Ascending aorta (tissue), 2 donors: Measurements from ENCODE around the gene ACBD7. TPM values are rescaled to one million over a fixed set of nuclear protein-coding genes. Genes with fewer than 3 reads are reported as not detected.

Experiments used
- DNase-seq, 2 donors: peaks; one replicate each; pipeline ENCODE4 v3.0.0-alpha.2; 2019; ENCODE audit warnings: low spot score in 2 of 2
- H3K27ac ChIP-seq, 2 donors: fragments of 200-600 bp; sonication (generic); one replicate each; pipeline ENCODE4 v1.5.1; 2016 to 2017; ENCODE audit warnings: mild to moderate bottlenecking in 1 of 2
- H3K27me3 ChIP-seq: fragments of 200-600 bp; sonication (generic); one replicate; pipeline ENCODE4 v1.5.1; 2017
- H3K36me3 ChIP-seq, 2 donors: fragments of 200-600 bp; sonication (generic); one replicate each; pipeline ENCODE4 v1.5.1; 2016
- H3K4me1 ChIP-seq, 2 donors: fragments of 200-600 bp; sonication (generic); one replicate each; pipeline ENCODE4 v1.5.1; 2016 to 2017; ENCODE audit warnings: mild to moderate bottlenecking in 1 of 2
- H3K4me3 ChIP-seq, 2 donors: fragments of 200-600 bp; sonication (generic); one replicate each; pipeline ENCODE4 v1.5.1; 2016 to 2017; ENCODE audit warnings: mild to moderate bottlenecking in 1 of 2
- H3K9me3 ChIP-seq, 2 donors: fragments of 200-600 bp; sonication (generic); one replicate each; pipeline ENCODE4 v1.5.1; 2016
- intact Hi-C: fragments of 100-400 bp; cut with DNase I; formaldehyde crosslinking; loops from one replicate; pipeline ENCODE4 v1.15.1; 2023
- total RNA-seq: library from RNA; depleted of rRNA; stranded (reverse); fragments of >200 nt; gene quantifications from one replicate; pipeline ENCODE4 v1.1.0, GENCODE V29; 2016
- TF ChIP-seq, protein P1 (sequence below), 3 experiments: fragments of 200-600 bp in 2 of 3; fragments of 450-650 bp in 1 of 3; sonication (generic) in 2 of 3; IDR thresholded peaks; one replicate each; pipeline ENCODE4 v1.5.1; 2016 to 2019; ENCODE audit warnings: antibody characterized with exemption in 3 of 3, mild to moderate bottlenecking in 1 of 3, moderate library complexity in 1 of 3

The ACBD7 gene
- total RNA-seq, 1 donor from 2014 or later: not detected

- Histone ChIP-seq H3K27ac (no peak overlapping the region), H3K4me3 (no peak overlapping the region), H3K36me3 (no peaks in the 10 kb centered on the region), H3K4me1 (peaks cover 0 to 5% of the 10 kb centered on the region in 2 donors), H3K9me3 (no peaks in the 10 kb centered on the region), H3K27me3 (no peaks in the 10 kb centered on the region)
- TF ChIP-seq, protein P1, sequence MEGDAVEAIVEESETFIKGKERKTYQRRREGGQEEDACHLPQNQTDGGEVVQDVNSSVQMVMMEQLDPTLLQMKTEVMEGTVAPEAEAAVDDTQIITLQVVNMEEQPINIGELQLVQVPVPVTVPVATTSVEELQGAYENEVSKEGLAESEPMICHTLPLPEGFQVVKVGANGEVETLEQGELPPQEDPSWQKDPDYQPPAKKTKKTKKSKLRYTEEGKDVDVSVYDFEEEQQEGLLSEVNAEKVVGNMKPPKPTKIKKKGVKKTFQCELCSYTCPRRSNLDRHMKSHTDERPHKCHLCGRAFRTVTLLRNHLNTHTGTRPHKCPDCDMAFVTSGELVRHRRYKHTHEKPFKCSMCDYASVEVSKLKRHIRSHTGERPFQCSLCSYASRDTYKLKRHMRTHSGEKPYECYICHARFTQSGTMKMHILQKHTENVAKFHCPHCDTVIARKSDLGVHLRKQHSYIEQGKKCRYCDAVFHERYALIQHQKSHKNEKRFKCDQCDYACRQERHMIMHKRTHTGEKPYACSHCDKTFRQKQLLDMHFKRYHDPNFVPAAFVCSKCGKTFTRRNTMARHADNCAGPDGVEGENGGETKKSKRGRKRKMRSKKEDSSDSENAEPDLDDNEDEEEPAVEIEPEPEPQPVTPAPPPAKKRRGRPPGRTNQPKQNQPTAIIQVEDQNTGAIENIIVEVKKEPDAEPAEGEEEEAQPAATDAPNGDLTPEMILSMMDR (IDR thresholded peaks at IDR 0.05): no peak
- DNase-seq: no peak
- intact Hi-C loops: no loop called here
Observed at GRCh38 chr10:15045380-15045779, 43.2 kb downstream of the ACBD7 start.

DNA sequence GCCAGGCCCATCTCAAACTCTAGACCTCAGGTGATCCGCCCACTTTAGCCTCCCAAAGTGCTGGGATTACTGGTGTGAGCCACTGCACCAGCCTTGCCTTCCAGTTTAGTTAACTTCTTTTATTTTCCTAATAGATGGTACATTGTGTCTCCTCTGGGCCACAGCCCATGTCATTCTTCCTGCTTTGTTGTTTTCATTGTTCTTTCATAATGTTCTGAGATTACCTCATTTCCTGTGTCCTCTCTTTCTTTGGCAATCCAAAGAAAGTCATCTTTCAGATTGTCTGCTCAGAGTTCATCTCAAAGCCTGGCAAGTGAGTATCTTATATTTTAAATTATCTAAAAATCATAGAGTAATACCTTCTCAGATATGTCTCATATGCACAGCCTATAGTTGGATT, 44.9 kb downstream of the ACBD7 start, which contains the start of gene OLAH:
TSS of gene OLAH (plus strand) at position 270 of the 400 bp plus-strand sequence. CDS start 3,346 bp downstream, outside the sequence.
- DNase-seq: no peak
- no peaks in the 10 kb centered on the region for H3K36me3 ChIP-seq
- no peak within 1 kb of the TSS for H3K27ac ChIP-seq
- peaks cover 0 to 5% of the 10 kb centered on the region in 2 donors for H3K4me1 ChIP-seq
- no peaks in the 10 kb centered on the region for H3K27me3 ChIP-seq
- no peaks in the 10 kb centered on the region for H3K9me3 ChIP-seq
- no peak within 1 kb of the TSS for H3K4me3 ChIP-seq
- intact Hi-C loops: no loop called here
- TF ChIP-seq, protein P1 (IDR thresholded peaks at IDR 0.05): no peak

DNA sequence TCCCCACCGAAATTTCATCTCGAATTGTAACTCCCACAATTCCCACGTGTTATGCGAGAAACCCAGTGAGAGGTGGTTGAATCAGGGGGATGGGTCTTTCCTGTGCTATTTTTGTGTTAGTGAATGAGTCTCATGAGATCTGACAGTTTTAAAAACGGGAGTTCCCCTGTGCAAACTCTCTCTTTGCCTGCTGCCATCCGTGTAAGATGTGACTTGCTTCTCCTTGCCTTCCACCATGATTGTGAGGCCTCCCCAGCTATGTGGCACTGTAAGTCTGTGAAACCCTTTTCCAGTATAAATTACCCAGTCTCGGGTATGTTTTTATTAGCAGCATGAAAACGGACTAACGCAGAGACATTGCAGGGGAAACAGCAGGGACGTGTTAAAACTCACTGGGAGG, 50.2 kb downstream of the ACBD7 start:
- intact Hi-C loops: no loop called here
- TF ChIP-seq, protein P1 (IDR thresholded peaks at IDR 0.05): no peak
- Histone ChIP-seq H3K36me3 (no peaks in the 10 kb centered on the region), H3K4me1 (no peaks in the 10 kb centered on the region), H3K27ac (no peak overlapping the region), H3K9me3 (no peaks in the 10 kb centered on the region), H3K4me3 (no peak overlapping the region), H3K27me3 (no peaks in the 10 kb centered on the region)
- DNase-seq: no peak

DNA sequence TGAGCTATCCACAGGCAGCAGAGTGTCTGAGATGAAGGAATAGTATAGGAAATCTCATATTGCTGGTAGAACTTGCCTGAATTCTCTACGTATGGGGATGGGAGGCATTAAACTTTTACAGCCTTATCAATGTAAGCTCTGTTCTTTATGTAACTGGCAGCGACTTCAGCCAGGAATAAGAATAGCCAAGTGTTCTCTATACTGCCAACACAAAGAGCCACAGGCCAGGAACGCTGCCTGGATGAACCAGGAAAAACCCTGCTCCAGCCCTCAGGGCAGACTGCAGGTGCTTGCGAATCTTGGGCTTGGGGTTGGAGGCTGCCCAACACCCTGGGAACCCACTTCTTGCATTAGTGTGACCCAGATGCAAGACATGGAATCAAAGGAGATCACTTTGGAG, 50.9 kb downstream of the ACBD7 start:
- no peaks in the 10 kb centered on the region for H3K27me3 ChIP-seq
- H3K36me3 ChIP-seq: no peaks in the 10 kb centered on the region
- TF ChIP-seq, protein P1 (IDR thresholded peaks at IDR 0.05): no peak
- no peak overlapping the region for H3K27ac ChIP-seq
- DNase-seq: no peak
- no peaks in the 10 kb centered on the region for H3K9me3 ChIP-seq
- no peak overlapping the region for H3K4me3 ChIP-seq
- intact Hi-C loops: no loop called here
- H3K4me1 ChIP-seq: no peaks in the 10 kb centered on the region

- Histone ChIP-seq H3K9me3 (no peaks in the 10 kb centered on the region), H3K36me3 (no peaks in the 10 kb centered on the region), H3K27ac (no peak overlapping the region), H3K4me3 (no peak overlapping the region), H3K4me1 (no peaks in the 10 kb centered on the region), H3K27me3 (no peaks in the 10 kb centered on the region)
- intact Hi-C loops: no loop called here
- no peak for DNase-seq
- TF ChIP-seq, protein P1 (IDR thresholded peaks at IDR 0.05): no peak
Observed at GRCh38 chr10:15035385-15036301, 52.9 kb downstream of the ACBD7 start.
